ENCODE data around the gene PALM2AKAP2. TPM values are rescaled to one million over a fixed set of nuclear protein-coding genes. Genes with fewer than 3 reads are reported as not detected.

Gene PALM2AKAP2
- total and polyA plus RNA-seq, 2 experiments from 2014 or later: 2.7 to 7.0 TPM

GRCh38 chr9:109792951-109793546 lies 13.1 kb downstream of the PALM2AKAP2 start:
- H3K27ac ChIP-seq: peak overlapping the region; percentile 69
- peaks cover 3% of the 10 kb centered on the region for H3K79me2 ChIP-seq
- no peak overlapping the region for H3K4me3 ChIP-seq
- no peaks in the 10 kb centered on the region for H3K27me3 ChIP-seq
- H3K36me3 ChIP-seq (replicated peaks; ENCODE audit: insufficient read depth, low read depth): no peaks in the 10 kb centered on the region
- peak; percentile 64 for DNase-seq (ENCODE audit: low spot score)
- H2AFZ ChIP-seq: no peak overlapping the region
- no peaks in the 10 kb centered on the region for H3K9me2 ChIP-seq (replicated peaks; ENCODE audit: insufficient read depth)
- no peaks in the 10 kb centered on the region for H4K20me1 ChIP-seq (ENCODE audit: insufficient read depth, poor library complexity, severe bottlenecking)
- TF ChIP-seq CTCF (IDR thresholded peaks at IDR 0.05; ENCODE audit: poor library complexity) (no peak), EZH2 (IDR thresholded peaks at IDR 0.05; ENCODE audit: borderline replicate concordance) (no peak), EZH2phosphoT487 (IDR thresholded peaks at IDR 0.05; ENCODE audit: low read depth, severe bottlenecking, unreplicated experiment) (no peak)
- WGBS (ENCODE audit: low lambda C conversion rate, missing lambda C conversion rate): 48% methylated on average over 1 of the region's 1 CpG
- H3K4me2 ChIP-seq: no peak overlapping the region
- peaks cover 43% of the 10 kb centered on the region for H3K4me1 ChIP-seq (ENCODE audit: insufficient read depth)
- no peaks in the 10 kb centered on the region for H3K9me3 ChIP-seq (ENCODE audit: low read depth)

DNA sequence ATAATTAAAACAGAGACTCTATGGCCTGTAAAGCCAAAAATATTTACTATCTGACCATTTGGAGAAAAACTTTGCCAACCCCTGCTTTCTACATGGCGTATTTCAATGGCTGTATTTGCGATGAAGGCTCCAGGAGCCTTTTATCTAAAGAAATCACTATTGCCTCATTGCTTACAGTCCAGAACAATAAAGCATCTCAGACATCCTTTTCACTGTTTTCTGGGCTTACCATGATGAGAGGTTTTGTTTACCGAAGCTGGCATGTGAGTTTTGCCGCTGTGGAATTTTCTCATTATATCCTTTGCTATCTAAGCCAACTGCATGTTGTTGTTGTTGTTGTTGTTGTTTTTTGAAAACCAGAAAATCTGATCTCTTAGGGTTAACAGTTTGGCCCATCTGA lies 13.9 kb downstream of the PALM2AKAP2 start:
- Histone ChIP-seq H3K27ac (peak overlapping the region; percentile 60), H3K36me3 (replicated peaks; ENCODE audit: insufficient read depth, low read depth) (no peaks in the 10 kb centered on the region), H3K79me2 (no peaks in the 10 kb centered on the region), H2AFZ (no peak overlapping the region), H3K4me3 (no peak overlapping the region), H3K4me1 (ENCODE audit: insufficient read depth) (peaks cover 43% of the 10 kb centered on the region), H3K4me2 (peak overlapping the region; percentile 2), H3K9me3 (ENCODE audit: low read depth) (no peaks in the 10 kb centered on the region), H4K20me1 (ENCODE audit: insufficient read depth, poor library complexity, severe bottlenecking) (no peaks in the 10 kb centered on the region), H3K9me2 (replicated peaks; ENCODE audit: insufficient read depth) (no peaks in the 10 kb centered on the region), H3K27me3 (no peaks in the 10 kb centered on the region)
- DNase-seq (ENCODE audit: low spot score): no peak
- WGBS (ENCODE audit: low lambda C conversion rate, missing lambda C conversion rate): 81% methylated on average over 4 of the region's 4 CpGs
- TF ChIP-seq CTCF (IDR thresholded peaks at IDR 0.05; ENCODE audit: poor library complexity): no peak
- no peak for TF ChIP-seq EZH2 (IDR thresholded peaks at IDR 0.05; ENCODE audit: borderline replicate concordance)
- no peak for TF ChIP-seq EZH2phosphoT487 (IDR thresholded peaks at IDR 0.05; ENCODE audit: low read depth, severe bottlenecking, unreplicated experiment)

DNA sequence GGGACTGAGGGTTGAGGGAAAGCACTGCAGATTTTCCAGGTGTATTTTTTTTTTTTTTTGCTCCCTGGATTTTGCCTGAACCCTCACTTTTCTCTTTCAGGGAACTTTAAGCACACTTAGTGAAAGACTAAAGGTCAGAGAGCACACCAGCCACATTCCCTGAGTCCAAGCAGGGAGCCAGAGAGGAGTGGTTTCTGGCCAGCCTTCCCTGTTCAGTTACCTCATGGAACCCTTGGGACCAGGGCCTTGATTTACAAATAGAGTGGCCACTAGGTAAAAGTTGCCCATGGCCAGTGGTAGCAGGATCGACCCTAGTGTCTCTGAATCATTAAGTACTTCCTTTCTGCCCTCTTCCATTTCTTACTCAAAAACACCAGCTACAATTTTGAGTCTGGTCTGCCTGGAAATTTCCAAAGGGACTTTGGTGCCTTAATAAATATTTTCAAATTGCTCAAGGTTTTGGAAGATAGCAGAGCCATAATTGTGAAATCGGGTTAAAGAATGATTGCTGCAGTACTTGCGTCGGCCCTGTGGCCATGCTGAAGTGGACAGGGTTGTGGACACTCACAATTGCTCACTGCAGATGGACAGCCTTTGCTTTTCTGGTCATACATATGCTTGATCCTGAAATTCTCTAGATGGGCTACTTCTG lies 14.5 kb downstream of the PALM2AKAP2 start:
- Histone ChIP-seq H3K4me1 (ENCODE audit: insufficient read depth) (peaks cover 38% of the 10 kb centered on the region), H3K79me2 (no peaks in the 10 kb centered on the region), H3K9me3 (ENCODE audit: low read depth) (no peaks in the 10 kb centered on the region), H3K27ac (peak overlapping the region; percentile 60), H2AFZ (no peak overlapping the region), H4K20me1 (ENCODE audit: insufficient read depth, poor library complexity, severe bottlenecking) (no peaks in the 10 kb centered on the region), H3K27me3 (no peaks in the 10 kb centered on the region), H3K36me3 (replicated peaks; ENCODE audit: insufficient read depth, low read depth) (no peaks in the 10 kb centered on the region), H3K4me2 (peak overlapping the region; percentile 2), H3K4me3 (no peak overlapping the region), H3K9me2 (replicated peaks; ENCODE audit: insufficient read depth) (no peaks in the 10 kb centered on the region)
- WGBS (ENCODE audit: low lambda C conversion rate, missing lambda C conversion rate): 71% methylated on average over 4 of the region's 4 CpGs
- DNase-seq (ENCODE audit: low spot score): no peak
- TF ChIP-seq CTCF (IDR thresholded peaks at IDR 0.05; ENCODE audit: poor library complexity) (no peak), EZH2 (IDR thresholded peaks at IDR 0.05; ENCODE audit: borderline replicate concordance) (no peak), EZH2phosphoT487 (IDR thresholded peaks at IDR 0.05; ENCODE audit: low read depth, severe bottlenecking, unreplicated experiment) (no peak)
